Ectodermal cell (in vitro differentiated cells): ENCODE results near the gene HOXB6. TPM values are rescaled to one million over a fixed set of nuclear protein-coding genes. Genes with fewer than 3 reads are reported as not detected.

Experiments
- H3K27ac ChIP-seq: 2 replicates; pipeline ENCODE4 v1.7.0; 2013; ENCODE audit warnings: mild to moderate bottlenecking, low read depth, low read length; ENCODE audit not compliant: insufficient read depth, poor library complexity, severe bottlenecking
- H3K27me3 ChIP-seq: 2 replicates; pipeline ENCODE4 v1.7.0; 2013; ENCODE audit warnings: mild to moderate bottlenecking, low read length; ENCODE audit not compliant: insufficient read depth, control insufficient read depth, poor library complexity, severe bottlenecking
- H3K36me3 ChIP-seq: one replicate; pipeline ENCODE4 v1.7.0; 2013; ENCODE audit warnings: low read length; ENCODE audit not compliant: control insufficient read depth, insufficient read depth
- H3K4me1 ChIP-seq: one replicate; pipeline ENCODE4 v1.7.0; 2013; ENCODE audit warnings: low read length; ENCODE audit not compliant: control insufficient read depth, insufficient read depth
- H3K4me3 ChIP-seq: 2 replicates; pipeline ENCODE4 v1.7.0; 2013; ENCODE audit warnings: low read depth, low read length, control low read depth; ENCODE audit not compliant: insufficient read depth
- H3K9me3 ChIP-seq: 2 replicates; pipeline ENCODE4 v1.7.0; 2013; ENCODE audit warnings: mild to moderate bottlenecking, low read length, moderate library complexity; ENCODE audit not compliant: control insufficient read depth
- WGBS, 2 experiments: methylation state at CpG; one replicate each; pipeline ENCODE4 v1.1.7; 2013; ENCODE audit warnings: missing lambda C conversion rate in 2 of 2; 5-methylcytosine and 5-hydroxymethylcytosine counted together
- polyA plus RNA-seq, 4 experiments: library from polyadenylated mRNA; stranded (reverse); fragments of 50-300 nt; gene quantifications; one replicate each; pipeline ENCODE4 v1.2.3, GENCODE V29; 2013

Gene HOXB6
- polyA plus RNA-seq (2013, experiment 1 of 4): 0.41 TPM
- polyA plus RNA-seq (2013, experiment 2 of 4): not detected
- 1.2 TPM for polyA plus RNA-seq (2013, experiment 3 of 4)
- 1.0 TPM for polyA plus RNA-seq (2013, experiment 4 of 4)

DNA sequence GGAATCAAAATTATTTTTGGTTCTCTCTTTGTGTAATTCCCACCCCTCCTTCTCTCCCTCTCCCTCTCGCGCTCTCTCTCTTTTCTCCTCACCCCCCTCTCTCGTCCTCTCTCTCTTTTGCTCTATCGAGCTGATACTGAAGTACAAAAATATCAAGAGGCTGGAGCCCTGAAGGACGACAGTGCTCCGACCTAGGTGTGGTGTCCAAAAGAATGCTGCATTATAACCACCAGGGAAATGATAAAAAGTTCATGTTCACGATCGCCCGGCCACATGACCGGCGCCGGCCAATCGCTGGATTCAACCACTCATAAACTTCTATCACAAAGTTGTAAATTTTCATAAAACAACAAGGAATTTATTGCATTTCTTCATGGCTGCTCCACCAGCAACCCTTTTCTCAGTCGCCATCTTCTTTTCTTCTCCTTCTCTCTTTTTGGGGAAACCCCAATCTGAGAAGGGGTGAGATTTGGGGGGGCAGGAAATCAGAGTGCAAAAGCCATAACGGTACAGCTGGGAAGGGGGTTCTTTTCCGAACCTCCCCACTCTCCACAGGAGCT is at the start of gene HOXB6:
Gene HOXB6 (minus strand): TSS at position 217 of the 560 bp plus-strand sequence. CDS start 6,836 bp downstream, outside the sequence.
- H3K27ac ChIP-seq: no peak within 1 kb of the TSS
- WGBS, 2 experiments: 17% methylated on average over 16 of the region's 16 CpGs
- H3K4me3 ChIP-seq: no peak within 1 kb of the TSS
- no peaks in the 10 kb centered on the region for H3K9me3 ChIP-seq
- H3K4me1 ChIP-seq: no peaks in the 10 kb centered on the region
- H3K27me3 ChIP-seq: peaks cover 100% of the 10 kb centered on the region
- H3K36me3 ChIP-seq: no peaks in the 10 kb centered on the region

DNA sequence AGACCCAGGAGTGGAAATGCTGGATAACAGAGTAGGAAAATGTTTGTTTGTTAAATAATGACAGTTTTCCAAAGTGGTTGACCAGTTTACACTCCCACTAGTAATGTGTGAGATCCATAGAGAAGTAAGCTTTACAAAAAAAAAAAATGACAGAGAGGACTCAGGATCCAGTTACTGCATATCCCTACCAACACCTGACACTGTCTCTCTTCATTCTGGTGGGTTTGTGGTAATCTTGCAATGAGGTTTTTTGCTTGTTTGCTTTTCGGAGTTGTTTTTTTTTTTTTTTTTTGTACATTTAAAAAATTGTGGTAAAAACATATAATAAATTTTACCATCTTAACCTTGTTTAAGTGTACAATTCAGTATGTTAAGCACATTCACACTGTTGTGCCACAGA is 45.0 kb upstream of the HOXB6 start:
- no peaks in the 10 kb centered on the region for H3K4me1 ChIP-seq
- H3K9me3 ChIP-seq: no peaks in the 10 kb centered on the region
- H3K36me3 ChIP-seq: no peaks in the 10 kb centered on the region
- no CpG with 5 or more reads among the region's 1 CpG for WGBS, 2 experiments
- no peak overlapping the region for H3K4me3 ChIP-seq
- peaks cover 80% of the 10 kb centered on the region for H3K27me3 ChIP-seq
- H3K27ac ChIP-seq: no peak overlapping the region

DNA sequence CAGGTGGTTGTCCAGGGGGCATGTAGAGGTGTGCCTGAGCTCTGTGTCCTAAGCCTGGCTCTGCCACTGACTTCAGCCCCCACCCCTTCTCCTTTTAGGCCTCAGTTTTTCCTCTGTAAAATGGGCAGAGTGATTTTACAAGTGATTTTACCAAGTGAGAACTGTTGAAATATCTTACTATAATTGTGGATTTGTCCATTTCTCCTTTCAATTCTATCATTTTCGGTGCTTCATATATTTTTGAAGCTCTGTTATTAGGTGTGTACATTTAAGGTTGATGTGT is 43.1 kb upstream of the HOXB6 start:
- peaks cover 97% of the 10 kb centered on the region for H3K27me3 ChIP-seq
- WGBS, 2 experiments: 62% methylated on average over 1 of the region's 1 CpG; no CpG with 5 or more reads in 1 of the 2 experiments
- H3K4me1 ChIP-seq: no peaks in the 10 kb centered on the region
- no peak overlapping the region for H3K27ac ChIP-seq
- no peaks in the 10 kb centered on the region for H3K9me3 ChIP-seq
- H3K4me3 ChIP-seq: no peak overlapping the region
- H3K36me3 ChIP-seq: no peaks in the 10 kb centered on the region

DNA sequence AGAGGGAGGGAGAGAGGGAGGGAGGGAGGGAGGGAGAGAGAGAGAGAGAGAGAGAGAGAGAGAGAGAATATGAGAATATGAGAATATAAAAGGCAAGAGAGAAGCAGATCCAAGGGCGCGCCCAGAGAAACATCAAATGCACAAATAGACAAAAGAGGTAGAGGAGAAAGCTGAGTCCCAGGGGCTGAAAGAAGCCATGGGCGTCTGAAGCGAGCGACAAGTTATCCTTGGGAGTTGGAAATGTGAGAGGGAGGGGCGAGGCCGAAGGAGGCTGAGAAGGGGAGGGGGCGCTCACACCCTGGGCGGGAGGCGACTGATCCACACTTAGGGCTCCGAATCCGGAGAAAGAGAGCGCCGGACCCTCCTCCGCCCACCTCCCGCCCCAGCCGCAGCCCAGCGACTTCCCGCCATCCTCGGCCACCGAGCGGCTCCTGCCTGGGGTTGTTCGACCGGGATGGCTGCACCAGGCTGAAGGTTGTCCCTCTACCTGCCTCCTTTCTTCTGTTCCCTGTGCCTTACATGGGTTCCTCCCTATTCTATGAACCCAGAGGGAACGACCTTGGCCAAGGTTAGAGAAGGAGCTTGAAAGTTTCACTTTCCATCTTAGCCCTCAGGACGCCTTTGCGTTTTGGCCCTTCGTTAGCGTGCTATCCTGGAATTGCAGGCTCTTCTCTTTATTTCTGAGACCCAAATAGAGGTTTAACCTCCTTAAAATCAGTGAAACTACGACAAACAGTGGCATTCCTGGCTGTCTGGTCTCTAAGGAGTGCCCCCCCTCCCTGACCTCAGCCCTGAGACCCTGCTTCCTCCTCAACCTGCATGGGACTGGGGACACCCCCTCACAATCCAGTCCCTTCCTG is 42.5 kb upstream of the HOXB6 start:
- 1% methylated on average over 30 of the region's 30 CpGs for WGBS, 2 experiments
- H3K4me3 ChIP-seq: no peak overlapping the region
- H3K27ac ChIP-seq: no peak overlapping the region

DNA sequence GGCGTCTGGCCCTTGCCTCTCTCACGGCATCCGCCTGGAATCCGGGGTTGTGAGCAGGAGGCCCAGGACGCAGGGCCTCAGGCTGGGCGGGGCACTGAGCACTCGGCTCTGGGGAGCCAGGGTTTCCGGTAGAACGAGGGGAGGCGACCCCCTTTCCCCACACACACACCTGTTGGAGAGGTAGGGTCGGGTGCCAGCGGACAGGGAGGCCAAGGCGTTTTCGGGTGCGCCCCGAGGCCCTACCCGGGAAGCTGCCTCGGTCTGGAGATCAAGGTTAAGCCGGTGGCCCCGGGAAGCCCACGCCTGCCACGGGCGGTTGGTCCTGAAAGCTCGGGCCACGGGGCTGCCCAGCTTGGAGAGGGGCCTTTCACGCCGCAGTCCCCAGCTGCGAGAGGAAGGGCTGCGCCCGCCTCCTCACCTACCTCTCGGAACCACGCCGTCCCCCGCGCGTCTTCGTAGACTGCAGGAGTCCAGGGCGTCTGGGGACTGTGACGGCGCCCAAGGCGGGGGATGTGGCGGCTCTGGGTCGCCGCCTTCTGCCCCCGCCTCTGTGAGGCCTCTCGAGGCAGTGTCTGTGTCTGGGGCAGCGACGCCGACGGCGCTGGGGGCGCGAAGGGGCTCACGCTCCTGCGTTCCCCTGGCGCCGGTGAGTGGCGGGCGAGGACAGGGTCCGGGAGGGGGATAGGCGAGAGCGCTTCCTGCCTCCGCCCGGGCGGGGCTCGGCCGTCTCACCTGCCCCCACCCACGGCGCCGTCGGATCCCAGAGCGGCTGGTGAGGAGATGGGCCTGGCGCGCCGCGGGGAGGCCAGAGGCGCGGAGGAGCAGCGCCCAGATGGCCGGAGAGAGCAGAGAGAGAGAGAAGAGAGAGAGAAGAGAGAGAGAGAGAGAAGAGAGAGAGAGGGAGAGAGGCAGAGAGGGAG is 41.7 kb upstream of the HOXB6 start:
- H3K27me3 ChIP-seq: peaks cover 98% of the 10 kb centered on the region
- 1 to 2% methylated on average over 80 of the region's 80 CpGs for WGBS, 2 experiments
- H3K9me3 ChIP-seq: no peaks in the 10 kb centered on the region
- H3K4me3 ChIP-seq: no peak overlapping the region
- no peak overlapping the region for H3K27ac ChIP-seq
- no peaks in the 10 kb centered on the region for H3K36me3 ChIP-seq
- H3K4me1 ChIP-seq: no peaks in the 10 kb centered on the region

More for the DNA sequence above, 42.5 kb upstream of the HOXB6 start:
- Histone ChIP-seq H3K9me3 (no peaks in the 10 kb centered on the region), H3K27me3 (peaks cover 98% of the 10 kb centered on the region), H3K36me3 (no peaks in the 10 kb centered on the region), H3K4me1 (no peaks in the 10 kb centered on the region)

DNA sequence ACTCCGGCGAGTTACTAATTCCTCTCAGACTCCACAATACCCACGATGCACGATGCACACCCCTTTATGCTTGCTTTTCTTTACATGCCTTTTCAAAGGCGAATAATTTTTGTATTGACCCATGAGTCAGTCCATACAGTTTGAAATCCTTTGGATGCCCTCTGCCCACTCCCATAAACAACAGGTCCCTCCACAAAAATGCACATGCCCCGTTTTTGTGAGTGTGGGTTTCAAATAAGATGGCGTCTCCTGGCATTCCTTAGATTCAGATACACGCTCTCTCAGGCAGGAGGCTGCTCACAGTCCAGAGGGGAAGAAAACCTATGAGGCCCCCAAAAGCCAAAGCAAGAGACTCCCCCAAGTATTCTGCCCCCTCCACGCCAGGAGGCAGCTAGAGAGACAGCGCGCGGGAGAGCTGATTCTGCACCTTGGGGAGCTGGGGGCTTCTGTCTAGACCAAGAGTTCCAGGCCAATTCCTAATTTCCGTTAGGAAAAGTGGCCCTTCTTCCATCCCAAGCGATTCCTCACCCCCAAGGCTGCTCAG is 40.9 kb upstream of the HOXB6 start:
- Histone ChIP-seq H3K27ac (no peak overlapping the region), H3K4me1 (no peaks in the 10 kb centered on the region), H3K36me3 (no peaks in the 10 kb centered on the region), H3K27me3 (peaks cover 100% of the 10 kb centered on the region), H3K9me3 (no peaks in the 10 kb centered on the region), H3K4me3 (no peak overlapping the region)
- WGBS, 2 experiments: 18 to 20% methylated on average over 14 of the region's 14 CpGs

DNA sequence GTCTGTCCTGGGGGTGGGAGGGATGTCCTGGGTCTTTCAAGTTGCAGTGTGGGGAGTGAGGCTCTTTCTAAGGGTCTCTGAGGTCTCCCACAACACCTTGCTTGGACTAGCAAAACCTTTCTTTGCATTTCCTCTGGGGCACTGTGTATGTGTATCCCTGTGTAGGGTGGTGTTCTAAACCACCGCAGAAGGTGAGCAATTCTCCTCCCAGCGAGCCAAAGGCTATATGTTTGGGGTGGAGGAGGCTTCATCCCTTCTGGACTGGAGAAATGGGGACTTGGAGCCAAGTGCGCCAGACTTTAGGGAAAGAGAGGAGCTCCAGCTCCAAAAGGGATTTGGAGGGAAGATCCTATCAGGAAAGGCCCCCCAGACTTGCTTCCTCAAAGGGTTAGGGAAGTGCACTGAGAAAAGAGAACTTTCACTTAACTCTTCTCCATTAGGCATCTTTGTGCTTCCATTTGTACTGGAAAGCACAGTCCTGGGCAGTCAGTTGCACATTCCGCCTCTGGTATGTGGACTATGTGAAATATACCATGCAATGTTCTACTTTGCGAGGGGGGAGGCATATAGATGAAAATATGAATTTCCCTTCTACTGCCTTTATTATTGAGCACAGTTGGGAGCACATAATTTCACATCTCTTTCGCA is 40.2 kb upstream of the HOXB6 start:
- Histone ChIP-seq H3K36me3 (no peaks in the 10 kb centered on the region), H3K27ac (no peak overlapping the region)
- 33 to 36% methylated on average over 6 of the region's 6 CpGs for WGBS, 2 experiments

DNA sequence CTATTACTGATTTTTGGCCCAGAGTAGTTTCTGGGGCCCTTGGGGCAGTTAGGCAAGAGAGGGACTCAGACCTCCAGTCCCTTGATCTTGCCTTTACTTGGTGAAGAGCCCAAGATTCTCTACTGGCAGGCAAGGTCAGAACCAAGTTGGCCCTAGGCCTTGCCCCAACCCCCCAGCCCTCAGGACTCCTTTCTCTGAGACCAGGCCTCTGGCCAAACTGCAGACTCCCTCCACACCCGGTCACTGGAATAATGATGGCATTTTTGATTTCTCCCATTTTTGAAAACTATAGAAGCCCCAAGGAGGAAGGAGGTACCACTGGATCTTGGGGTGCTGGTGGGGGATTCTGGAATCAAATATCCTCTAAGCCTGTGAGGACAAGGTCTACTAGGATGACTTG is 39.4 kb upstream of the HOXB6 start:
- 72% methylated on average over 1 of the region's 1 CpG; no CpG with 5 or more reads in 1 of the 2 experiments for WGBS, 2 experiments
- H3K36me3 ChIP-seq: no peaks in the 10 kb centered on the region
- H3K27me3 ChIP-seq: peaks cover 100% of the 10 kb centered on the region
- no peak overlapping the region for H3K4me3 ChIP-seq
- H3K27ac ChIP-seq: no peak overlapping the region
- no peaks in the 10 kb centered on the region for H3K9me3 ChIP-seq
- H3K4me1 ChIP-seq: no peaks in the 10 kb centered on the region

More for the DNA sequence above, 40.2 kb upstream of the HOXB6 start:
- peaks cover 100% of the 10 kb centered on the region for H3K27me3 ChIP-seq
- no peak overlapping the region for H3K4me3 ChIP-seq
- no peaks in the 10 kb centered on the region for H3K9me3 ChIP-seq
- no peaks in the 10 kb centered on the region for H3K4me1 ChIP-seq

DNA sequence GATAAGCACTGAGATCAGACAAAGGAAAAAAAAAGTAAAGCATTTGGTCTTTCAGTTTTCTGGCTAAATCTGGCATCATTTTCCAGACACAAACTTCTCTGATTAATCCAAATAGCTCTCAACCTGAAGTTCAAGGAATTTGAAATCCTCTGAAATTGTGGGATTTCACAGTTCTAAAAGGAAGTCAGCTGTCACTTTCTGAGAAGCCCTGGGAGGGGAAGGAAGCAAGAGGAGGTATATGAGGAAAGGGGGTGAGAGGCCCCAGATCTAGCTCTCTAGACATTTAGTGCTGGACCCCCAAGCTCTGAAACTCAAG is 38.9 kb upstream of the HOXB6 start:
- Histone ChIP-seq H3K9me3 (no peaks in the 10 kb centered on the region), H3K4me1 (no peaks in the 10 kb centered on the region), H3K4me3 (no peak overlapping the region), H3K27me3 (peaks cover 100% of the 10 kb centered on the region), H3K27ac (no peak overlapping the region), H3K36me3 (no peaks in the 10 kb centered on the region)
